Common myeloid progenitor, CD34-positive (primary cell): ENCODE data around the gene NRARP.

ENCODE experiments used
- CTCF ChIA-PET: fragments of 350-600 bp; sonication (Branson Sonifier 250); formaldehyde crosslinking; loops from one replicate; lab custom pipeline; 2021; ENCODE audit warnings: antibody characterized with exemption; lab: Charles Lee
- POLR2A ChIA-PET: fragments of 350-600 bp; sonication (Branson Sonifier 250); formaldehyde crosslinking; loops from one replicate; lab custom pipeline; 2021; ENCODE audit warnings: antibody characterized with exemption; lab: Charles Lee
- DNase-seq, 3 donors: peaks; one replicate each; pipeline versions ENCODE4 v3.0.0 to v3.0.0-alpha.2; 2013
- H3K27ac ChIP-seq, 2 experiments: 1 replicate in 1 of 2; 2 replicates in 1 of 2; pipeline ENCODE4 v1.7.0; 2013; ENCODE audit warnings: inconsistent platforms in 2 of 2, low read length in 2 of 2, mild to moderate bottlenecking in 2 of 2, low read depth in 1 of 2, moderate library complexity in 1 of 2; ENCODE audit not compliant: severe bottlenecking in 2 of 2, insufficient read depth in 1 of 2, poor library complexity in 1 of 2
- H3K27me3 ChIP-seq, 5 experiments: replicated peaks in 2 of 5; 1 replicate in 3 of 5; 2 replicates in 2 of 5; pipeline versions ENCODE4 v1.6.1 to v1.7.0; 2013; ENCODE audit warnings: low read length in 4 of 5, mild to moderate bottlenecking in 2 of 5, moderate library complexity in 2 of 5, inconsistent platforms in 1 of 5; ENCODE audit not compliant: insufficient read depth in 5 of 5, control insufficient read depth in 4 of 5
- H3K36me3 ChIP-seq, 4 experiments: 1 replicate in 2 of 4; 2 replicates in 2 of 4; pipeline versions ENCODE4 v1.6.1 to v1.7.0; 2013; ENCODE audit warnings: low read length in 3 of 4, control low read depth in 1 of 4, mild to moderate bottlenecking in 1 of 4; ENCODE audit not compliant: control insufficient read depth in 4 of 4, insufficient read depth in 4 of 4
- H3K4me1 ChIP-seq, 4 experiments: 1 replicate in 3 of 4; 2 replicates in 1 of 4; pipeline versions ENCODE4 v1.6.1 to v1.7.1; 2013; ENCODE audit warnings: low read length in 3 of 4, mild to moderate bottlenecking in 3 of 4, control low read depth in 1 of 4, inconsistent platforms in 1 of 4, moderate library complexity in 1 of 4; ENCODE audit not compliant: control insufficient read depth in 4 of 4, insufficient read depth in 4 of 4; ENCODE audit errors: control extremely low read depth in 1 of 4
- H3K4me3 ChIP-seq, 7 experiments: 1 replicate in 4 of 7; 2 replicates in 3 of 7; pipeline versions ENCODE4 v1.5.1 to v1.7.0; 2013; ENCODE audit warnings: mild to moderate bottlenecking in 7 of 7, low read length in 6 of 7, moderate library complexity in 6 of 7, inconsistent platforms in 2 of 7, low read depth in 2 of 7, control low read depth in 1 of 7; ENCODE audit not compliant: insufficient read depth in 4 of 7, control insufficient read depth in 1 of 7; ENCODE audit errors: extremely low read depth in 1 of 7
- H3K9me3 ChIP-seq, 5 experiments: 1 replicate in 4 of 5; 2 replicates in 1 of 5; pipeline versions ENCODE4 v1.6.1 to v1.7.1; 2013; ENCODE audit warnings: low read length in 4 of 5, mild to moderate bottlenecking in 2 of 5, inconsistent platforms in 1 of 5, low read depth in 1 of 5, moderate library complexity in 1 of 5; ENCODE audit not compliant: control insufficient read depth in 4 of 5, insufficient read depth in 2 of 5; ENCODE audit errors: control extremely low read depth in 1 of 5
- WGBS: methylation state at CpG from one replicate; pipeline ENCODE4 v1.1.5; 2013; ENCODE audit not compliant: insufficient coverage; 5-methylcytosine and 5-hydroxymethylcytosine counted together

Gene NRARP

DNA sequence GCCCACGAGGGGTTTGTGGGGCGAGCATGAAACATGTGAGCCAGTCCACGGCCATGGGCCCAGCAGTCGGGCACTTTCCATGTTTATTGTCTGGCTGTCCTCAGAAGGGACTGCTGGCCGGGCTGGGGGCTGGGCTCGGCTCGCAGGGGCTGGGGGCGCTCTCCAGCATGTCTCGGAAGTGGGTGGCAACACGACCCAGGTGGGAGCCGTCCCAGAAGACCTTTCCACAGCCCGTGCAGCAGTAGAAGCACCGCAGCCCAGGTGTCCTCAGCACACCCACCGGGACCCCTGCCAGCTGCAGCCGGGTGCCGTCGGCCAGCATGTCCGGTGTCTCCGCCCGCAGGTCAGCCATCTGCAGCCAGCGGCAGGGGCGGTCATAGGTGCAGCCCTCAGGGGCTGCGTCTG is 4.8 kb upstream of the NRARP start:
- H3K27ac ChIP-seq, result no peak overlapping the region
- ChIA-PET CTCF (interaction anchor here (0.8 to 5.6 kb wide), 3 partner anchors 8 to 102 kb away, joined by 3 to 24 read pairs (median 4); no protein-coding TSS in a partner anchor), POLR2A (interaction anchor here (1.6 kb wide), 1 partner anchor 14 kb away, joined by 4 read pairs; no protein-coding TSS in a partner anchor)
- WGBS, result 31% methylated on average over 23 of the region's 23 CpGs
- peak overlapping the region in 3 of 7 experiments; percentile 19 to 61 (median 52) for H3K4me3 ChIP-seq
- H3K4me1 ChIP-seq, result peaks cover 0 to 54% (median 52%) of the 10 kb centered on the region in 4 experiments
- DNase-seq, result no peak
- H3K27me3 ChIP-seq, result peaks cover 0 to 4% (median 0%) of the 10 kb centered on the region in 5 experiments
- H3K9me3 ChIP-seq, result no peaks in the 10 kb centered on the region
- H3K36me3 ChIP-seq, result no peaks in the 10 kb centered on the region

DNA sequence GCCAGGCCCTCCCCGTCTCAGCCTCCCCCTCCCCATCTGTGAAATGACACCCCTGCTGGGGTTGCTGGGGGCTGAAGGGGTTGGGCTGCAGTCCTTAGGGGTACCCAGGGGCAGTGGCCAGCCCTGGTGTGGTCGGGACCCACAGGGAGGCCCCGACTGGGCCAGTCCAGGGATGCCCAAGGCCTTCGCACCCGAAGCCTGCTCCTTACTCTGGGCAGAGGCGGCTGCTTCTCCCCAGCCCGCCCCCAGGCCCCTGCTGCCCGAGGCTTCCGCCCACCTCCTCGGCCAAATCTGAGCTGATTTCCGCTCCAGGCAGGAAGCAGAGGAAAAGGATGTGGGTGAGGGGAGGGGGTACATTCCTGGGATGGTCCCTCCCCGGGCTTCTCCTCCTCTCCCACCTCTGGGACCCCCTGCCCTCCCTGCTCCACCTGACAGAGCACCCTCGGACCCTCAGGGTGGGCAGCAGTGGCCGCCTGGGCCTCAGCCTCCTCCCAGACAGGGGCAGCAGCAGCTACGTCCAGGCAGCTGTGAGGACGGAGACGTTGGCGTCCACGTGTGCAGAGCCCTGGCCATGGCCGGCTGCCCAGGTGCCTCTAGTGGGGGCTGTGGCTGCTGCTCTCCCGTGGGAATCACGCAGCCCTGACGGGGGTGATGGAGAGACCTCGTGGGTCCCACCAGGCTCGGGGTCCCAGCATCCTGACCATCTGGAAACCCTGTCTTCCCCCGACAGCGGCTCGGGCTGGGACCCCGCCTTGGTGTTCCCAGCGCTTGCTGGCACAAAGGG is 4.2 kb upstream of the NRARP start:
- 20% methylated on average over 26 of the region's 30 CpGs for WGBS
- POLR2A ChIA-PET, result interaction anchor here (1.6 kb wide), 1 partner anchor 14 kb away, joined by 4 read pairs; no protein-coding TSS in a partner anchor
- DNase-seq, result no peak

DNA sequence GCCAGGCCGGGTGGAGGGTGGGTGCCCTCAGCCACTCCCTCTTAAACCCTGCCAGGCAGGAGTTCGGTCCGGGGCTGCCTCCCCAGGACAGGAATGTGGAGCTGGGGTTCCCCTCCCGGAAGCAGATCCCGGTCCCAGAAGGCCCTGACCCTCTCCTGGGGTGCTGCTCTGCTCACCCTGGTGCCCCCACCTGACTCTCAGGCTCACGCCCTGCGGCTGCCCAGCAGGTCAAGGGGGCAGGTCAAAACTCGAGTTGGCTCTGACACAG is 3.7 kb upstream of the NRARP start:
- no peaks in the 10 kb centered on the region for H3K36me3 ChIP-seq
- H3K9me3 ChIP-seq, result no peaks in the 10 kb centered on the region
- peaks cover 0 to 8% (median 0%) of the 10 kb centered on the region in 5 experiments for H3K27me3 ChIP-seq
- 9% methylated on average over 5 of the region's 8 CpGs for WGBS
- peak overlapping the region in 3 of 7 experiments; percentile 20 to 61 (median 54) for H3K4me3 ChIP-seq
- ChIA-PET CTCF (interaction anchor here (5.6 kb wide), 1 partner anchor 103 kb away, joined by 24 read pairs; no protein-coding TSS in a partner anchor), POLR2A (no interaction called here)
- no peak for DNase-seq
- no peak overlapping the region for H3K27ac ChIP-seq
- H3K4me1 ChIP-seq, result peaks cover 2 to 64% (median 62%) of the 10 kb centered on the region in 4 experiments

More for the DNA sequence above, 4.2 kb upstream of the NRARP start:
- Histone ChIP-seq H3K9me3 (no peaks in the 10 kb centered on the region), H3K36me3 (no peaks in the 10 kb centered on the region), H3K4me3 (peak overlapping the region in 3 of 7 experiments; percentile 52 to 61 (median 54)), H3K27ac (no peak overlapping the region), H3K4me1 (peaks cover 0 to 59% (median 56%) of the 10 kb centered on the region in 4 experiments), H3K27me3 (peaks cover 0 to 8% (median 0%) of the 10 kb centered on the region in 5 experiments)
- CTCF ChIA-PET, result interaction anchor here (1.2 to 5.6 kb wide), 2 partner anchors 9 to 103 kb away, joined by 3 to 24 read pairs; no protein-coding TSS in a partner anchor

DNA sequence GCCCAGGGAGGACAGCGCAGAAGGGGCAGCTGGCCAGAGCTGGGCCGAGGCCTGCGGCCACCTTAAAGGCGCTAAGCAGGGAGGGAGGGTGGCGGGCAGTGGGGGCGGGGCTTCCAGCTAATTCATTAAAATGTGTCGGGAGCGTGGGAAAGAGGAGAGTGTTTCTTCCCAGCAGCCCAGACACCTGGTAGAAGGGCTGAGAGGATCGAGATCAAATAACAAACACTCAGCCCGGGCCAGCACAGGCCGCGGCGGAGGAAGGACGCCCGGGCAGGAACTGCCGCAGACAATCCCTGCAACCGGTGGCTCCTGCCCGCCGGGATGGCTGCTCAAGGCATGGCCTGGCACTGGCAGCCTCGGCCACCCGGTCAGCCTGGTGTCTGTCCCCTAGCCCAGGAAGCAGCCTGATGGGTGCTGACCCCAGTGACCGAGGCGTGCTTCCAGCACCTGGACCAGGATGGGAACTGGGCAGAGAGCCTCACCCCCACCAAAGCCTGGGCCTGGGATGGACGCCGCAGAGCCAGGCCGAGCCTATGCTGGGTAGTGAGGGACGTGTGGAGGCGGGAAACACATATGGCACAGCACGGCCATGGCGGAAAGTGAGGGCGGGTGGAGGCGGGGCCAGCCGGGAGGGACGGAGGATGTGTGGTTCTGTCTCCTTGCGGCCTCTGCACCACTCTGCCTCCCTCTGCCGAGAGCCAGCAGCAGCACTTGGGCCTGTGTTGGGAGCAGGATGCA is 3.2 kb upstream of the NRARP start:
- CTCF ChIA-PET, result interaction anchor here (0.8 to 5.6 kb wide), 6 partner anchors 14 to 138 kb away, joined by 3 to 56 read pairs (median 4); no protein-coding TSS in a partner anchor

DNA sequence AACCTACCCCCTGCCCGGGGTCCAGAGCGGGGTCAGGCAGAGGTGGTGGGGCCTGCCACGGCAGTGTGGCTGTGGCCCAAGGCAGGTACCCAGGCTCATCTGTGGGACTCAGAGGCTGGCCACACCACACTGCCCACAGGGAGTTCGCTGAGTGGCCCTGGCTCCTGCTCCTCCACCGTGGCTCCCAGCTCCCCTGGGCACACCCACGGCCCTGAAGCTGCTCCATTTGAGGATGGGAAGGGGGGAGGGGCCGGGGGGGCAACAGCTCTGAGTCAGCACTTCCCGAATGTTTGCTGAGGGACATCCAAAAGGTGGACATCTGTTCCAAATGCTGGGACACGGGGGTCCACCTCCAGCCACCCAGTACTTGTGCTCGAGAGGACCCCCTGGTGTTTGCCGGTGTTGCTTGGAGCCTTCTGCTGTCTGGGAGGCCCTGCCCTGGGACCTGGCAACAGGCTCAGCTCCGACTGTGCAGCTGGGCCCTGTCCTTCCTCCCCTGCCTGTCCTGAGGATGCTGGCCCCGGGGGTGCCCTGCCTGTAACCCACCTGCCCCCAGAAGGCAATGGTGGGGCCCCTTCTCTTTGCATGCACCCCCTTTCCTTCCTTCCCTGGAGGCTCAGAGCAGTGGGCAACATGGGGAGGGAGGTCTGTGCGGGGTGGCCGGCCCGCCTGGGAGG is 2.5 kb upstream of the NRARP start:
- peak in 2 of 3 donors; percentile 45 to 48 for DNase-seq
- no peaks in the 10 kb centered on the region for H3K9me3 ChIP-seq
- ChIA-PET CTCF (interaction anchor here (0.8 to 5.6 kb wide), 8 partner anchors 8 to 139 kb away, joined by 3 to 56 read pairs (median 4); no protein-coding TSS in a partner anchor), POLR2A (no interaction called here)
- H3K27ac ChIP-seq, result no peak overlapping the region
- H3K4me3 ChIP-seq, result peak overlapping the region in 1 of 7 experiments; percentile 61
- peaks cover 5 to 74% (median 70%) of the 10 kb centered on the region in 4 experiments for H3K4me1 ChIP-seq
- peaks cover 0 to 8% (median 2%) of the 10 kb centered on the region in 5 experiments for H3K27me3 ChIP-seq
- 50% methylated on average over 10 of the region's 16 CpGs for WGBS
- H3K36me3 ChIP-seq, result no peaks in the 10 kb centered on the region

More for the DNA sequence above, 3.2 kb upstream of the NRARP start:
- WGBS, result 36% methylated on average over 28 of the region's 36 CpGs
- H3K9me3 ChIP-seq, result no peaks in the 10 kb centered on the region
- peak overlapping the region in 4 of 7 experiments; percentile 10 to 61 (median 37) for H3K4me3 ChIP-seq
- H3K27me3 ChIP-seq, result peaks cover 0 to 8% (median 0%) of the 10 kb centered on the region in 5 experiments
- peak; percentile 59 to 79 (median 77) for DNase-seq
- H3K27ac ChIP-seq, result no peak overlapping the region
- peaks cover 4 to 69% (median 66%) of the 10 kb centered on the region in 4 experiments for H3K4me1 ChIP-seq
- H3K36me3 ChIP-seq, result no peaks in the 10 kb centered on the region
- POLR2A ChIA-PET, result no interaction called here

DNA sequence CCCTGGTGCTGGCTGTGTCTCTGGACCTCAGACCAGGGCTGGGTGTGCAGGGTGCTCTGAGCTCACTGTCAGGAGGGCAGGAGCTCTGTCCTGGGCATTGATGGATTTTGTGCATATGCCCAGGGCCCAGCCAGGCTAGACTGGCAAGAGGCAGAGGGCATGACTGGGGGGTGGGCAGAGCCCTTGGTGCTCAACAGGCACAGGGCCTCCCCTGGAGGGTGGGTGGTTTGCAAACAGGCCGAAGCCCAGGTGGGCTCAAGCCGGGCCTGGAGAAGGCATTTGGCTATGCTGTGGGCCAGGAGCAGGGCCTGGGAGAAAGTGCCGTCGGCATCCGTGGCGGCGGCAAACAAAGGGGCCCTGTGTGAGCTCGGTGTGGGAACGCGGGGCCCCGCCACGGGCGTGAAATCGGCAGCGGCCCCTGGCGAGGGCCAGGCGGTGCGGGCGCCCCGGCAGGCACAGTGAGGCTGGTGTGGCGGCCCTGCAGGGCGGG is 1.9 kb upstream of the NRARP start:
- Histone ChIP-seq H3K36me3 (no peaks in the 10 kb centered on the region), H3K9me3 (no peaks in the 10 kb centered on the region), H3K27me3 (peaks cover 0 to 8% (median 2%) of the 10 kb centered on the region in 5 experiments), H3K27ac (no peak overlapping the region), H3K4me3 (no peak overlapping the region), H3K4me1 (peaks cover 5 to 74% (median 70%) of the 10 kb centered on the region in 4 experiments)
- 95% methylated on average over 21 of the region's 22 CpGs for WGBS
- ChIA-PET POLR2A (no interaction called here), CTCF (interaction anchor here (1.2 to 5.6 kb wide), 7 partner anchors 9 to 140 kb away, joined by 3 to 56 read pairs (median 6); no protein-coding TSS in a partner anchor)
- no peak for DNase-seq
